Cardiac fibroblast (primary cell): Measurements from ENCODE around the gene POC1A.

Experiments used
- DNase-seq, 2 donors: peaks; one replicate each; pipeline versions ENCODE4 v3.0.0 to v3.0.0-alpha.2; 2010; ENCODE audit warnings: low read depth in 2 of 2
- H3K4me3 ChIP-seq, 2 donors: replicated peaks in 1 of 2; 1 replicate in 1 of 2; 2 replicates in 1 of 2; pipeline ENCODE4 v1.5.1; 2011; ENCODE audit warnings: low read depth in 2 of 2, low read length in 2 of 2, mild to moderate bottlenecking in 2 of 2, moderate library complexity in 1 of 2
- CTCF ChIP-seq: IDR thresholded peaks from one replicate; pipeline ENCODE4 v1.5.1; 2011; ENCODE audit warnings: low read depth, mild to moderate bottlenecking, low read length, inconsistent platforms

The POC1A gene

GRCh38 chr3:52032702-52033408 lies 121.4 kb downstream of the POC1A start:
- no peak overlapping the region for H3K4me3 ChIP-seq
- no peak for DNase-seq
- TF ChIP-seq CTCF = no peak

GRCh38 chr3:52031896-52032295 lies 122.3 kb downstream of the POC1A start:
- no peak overlapping the region for H3K4me3 ChIP-seq
- TF ChIP-seq CTCF = no peak
- DNase-seq = no peak

- TF ChIP-seq CTCF = no peak
- H3K4me3 ChIP-seq = no peak overlapping the region
- no peak for DNase-seq
These were observed 123.4 kb downstream of the POC1A start for GRCh38 chr3:52030714-52031310.

- no peak overlapping the region for H3K4me3 ChIP-seq
- no peak for DNase-seq
- no peak for TF ChIP-seq CTCF
These were observed 124.7 kb downstream of the POC1A start for GRCh38 chr3:52029535-52029934.

GRCh38 chr3:52029053-52029452 lies 125.2 kb downstream of the POC1A start:
- no peak overlapping the region for H3K4me3 ChIP-seq
- DNase-seq = no peak
- TF ChIP-seq CTCF = no peak

GRCh38 chr3:52028572-52028971 lies 125.7 kb downstream of the POC1A start:
- no peak for DNase-seq
- no peak for TF ChIP-seq CTCF
- no peak overlapping the region for H3K4me3 ChIP-seq
